Kidney epithelial cell (primary cell): ENCODE measurements around the gene TSSC4. TPM values are rescaled to one million over a fixed set of nuclear protein-coding genes. Genes with fewer than 3 reads are reported as not detected.

Experiments used
- DNase-seq: peaks from one replicate; pipeline ENCODE4 v3.0.0-alpha.2; 2010; ENCODE audit warnings: low read depth
- H3K27me3 ChIP-seq: 2 replicates; pipeline ENCODE4 v1.6.0; 2011; ENCODE audit warnings: low read length; ENCODE audit not compliant: control insufficient read depth, insufficient read depth
- H3K36me3 ChIP-seq: 2 replicates; pipeline ENCODE4 v1.5.1; 2011; ENCODE audit warnings: low read length; ENCODE audit not compliant: control insufficient read depth, insufficient read depth
- H3K4me3 ChIP-seq: 2 replicates; pipeline ENCODE4 v1.5.1; 2011; ENCODE audit warnings: low read depth, mild to moderate bottlenecking, control low read depth, low read length
- total RNA-seq: library from RNA; depleted of rRNA; stranded (reverse); fragments of >200 nt; gene quantifications from 2 replicates; pipeline ENCODE4 v1.2.3, GENCODE V29; 2015
- TF ChIP-seq, protein P1 (sequence below): IDR thresholded peaks from 2 replicates; pipeline ENCODE4 v1.5.1; 2011; ENCODE audit warnings: mild to moderate bottlenecking, moderate library complexity, low read length, control low read depth, inconsistent platforms; ENCODE audit not compliant: insufficient read depth, poor library complexity, severe bottlenecking

Gene TSSC4
- total RNA-seq, 1 donor from 2014 or later = 62.0 TPM

DNA sequence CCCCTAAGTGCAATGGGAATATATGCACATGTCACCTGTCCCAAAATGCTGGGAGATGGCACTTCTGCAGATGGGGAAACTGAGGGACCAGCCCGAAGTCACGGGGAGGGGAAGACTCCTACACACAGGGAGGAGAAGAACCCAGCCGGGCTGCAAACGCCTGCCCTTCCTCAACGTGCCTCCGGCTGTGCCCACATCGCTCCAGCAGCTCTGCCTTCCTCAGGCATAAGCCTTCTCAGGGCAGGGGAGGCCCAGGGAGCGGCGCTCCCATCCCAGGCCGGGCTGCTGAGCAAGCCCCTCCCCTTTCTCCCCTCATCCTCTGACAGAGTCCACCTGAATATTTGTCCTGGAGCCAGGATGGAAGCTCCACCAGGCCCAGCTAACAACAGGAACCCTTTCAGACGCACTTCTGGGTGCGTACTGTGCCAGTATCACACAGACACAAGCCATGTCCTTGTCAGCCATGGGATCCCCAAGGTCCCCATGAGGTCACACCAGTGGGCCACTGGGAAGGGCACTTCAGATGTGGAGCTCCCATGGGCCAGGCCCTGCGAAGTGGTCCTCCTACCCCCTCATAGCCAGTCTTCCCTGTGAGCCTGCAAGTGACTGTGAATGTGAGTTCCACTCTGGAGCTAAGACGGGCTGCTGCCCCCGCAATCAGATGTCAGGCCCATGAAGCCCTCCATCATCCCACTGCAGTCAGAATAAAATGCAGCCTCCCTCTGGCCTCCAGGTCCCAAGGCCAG lies 25.9 kb upstream of the TSSC4 start:
- Histone ChIP-seq H3K4me3 (no peak overlapping the region), H3K36me3 (no peaks in the 10 kb centered on the region), H3K27me3 (no peaks in the 10 kb centered on the region)
- no peak for DNase-seq
- TF ChIP-seq, protein P1, sequence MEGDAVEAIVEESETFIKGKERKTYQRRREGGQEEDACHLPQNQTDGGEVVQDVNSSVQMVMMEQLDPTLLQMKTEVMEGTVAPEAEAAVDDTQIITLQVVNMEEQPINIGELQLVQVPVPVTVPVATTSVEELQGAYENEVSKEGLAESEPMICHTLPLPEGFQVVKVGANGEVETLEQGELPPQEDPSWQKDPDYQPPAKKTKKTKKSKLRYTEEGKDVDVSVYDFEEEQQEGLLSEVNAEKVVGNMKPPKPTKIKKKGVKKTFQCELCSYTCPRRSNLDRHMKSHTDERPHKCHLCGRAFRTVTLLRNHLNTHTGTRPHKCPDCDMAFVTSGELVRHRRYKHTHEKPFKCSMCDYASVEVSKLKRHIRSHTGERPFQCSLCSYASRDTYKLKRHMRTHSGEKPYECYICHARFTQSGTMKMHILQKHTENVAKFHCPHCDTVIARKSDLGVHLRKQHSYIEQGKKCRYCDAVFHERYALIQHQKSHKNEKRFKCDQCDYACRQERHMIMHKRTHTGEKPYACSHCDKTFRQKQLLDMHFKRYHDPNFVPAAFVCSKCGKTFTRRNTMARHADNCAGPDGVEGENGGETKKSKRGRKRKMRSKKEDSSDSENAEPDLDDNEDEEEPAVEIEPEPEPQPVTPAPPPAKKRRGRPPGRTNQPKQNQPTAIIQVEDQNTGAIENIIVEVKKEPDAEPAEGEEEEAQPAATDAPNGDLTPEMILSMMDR = no peak

DNA sequence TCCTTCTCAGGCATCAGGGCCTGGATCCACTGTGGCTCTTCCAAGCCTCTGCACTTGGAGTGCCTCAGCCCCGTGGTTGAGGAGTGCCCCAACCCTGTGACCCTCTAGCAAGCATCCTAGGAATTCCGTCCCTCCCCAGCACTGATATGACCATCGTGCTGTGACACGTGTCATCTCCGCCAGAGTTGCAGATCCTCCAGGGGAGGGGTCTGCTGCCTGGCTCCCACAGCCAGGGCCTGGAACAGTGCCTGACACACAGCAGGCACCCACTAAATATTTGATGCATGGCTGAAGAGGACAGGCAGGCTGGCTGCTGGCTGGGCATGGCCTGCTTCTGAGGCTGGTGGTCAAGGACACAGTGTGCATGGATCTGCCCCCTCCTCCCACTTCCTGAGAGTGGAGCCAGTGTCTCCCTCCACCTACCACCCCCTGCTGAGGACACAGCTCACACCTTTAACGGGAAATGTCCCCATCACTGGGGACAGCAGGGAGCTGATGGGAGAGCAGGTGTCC lies 25.2 kb upstream of the TSSC4 start:
- DNase-seq = no peak
- no peaks in the 10 kb centered on the region for H3K27me3 ChIP-seq
- H3K4me3 ChIP-seq = no peak overlapping the region
- TF ChIP-seq, protein P1 = no peak
- no peaks in the 10 kb centered on the region for H3K36me3 ChIP-seq

DNA sequence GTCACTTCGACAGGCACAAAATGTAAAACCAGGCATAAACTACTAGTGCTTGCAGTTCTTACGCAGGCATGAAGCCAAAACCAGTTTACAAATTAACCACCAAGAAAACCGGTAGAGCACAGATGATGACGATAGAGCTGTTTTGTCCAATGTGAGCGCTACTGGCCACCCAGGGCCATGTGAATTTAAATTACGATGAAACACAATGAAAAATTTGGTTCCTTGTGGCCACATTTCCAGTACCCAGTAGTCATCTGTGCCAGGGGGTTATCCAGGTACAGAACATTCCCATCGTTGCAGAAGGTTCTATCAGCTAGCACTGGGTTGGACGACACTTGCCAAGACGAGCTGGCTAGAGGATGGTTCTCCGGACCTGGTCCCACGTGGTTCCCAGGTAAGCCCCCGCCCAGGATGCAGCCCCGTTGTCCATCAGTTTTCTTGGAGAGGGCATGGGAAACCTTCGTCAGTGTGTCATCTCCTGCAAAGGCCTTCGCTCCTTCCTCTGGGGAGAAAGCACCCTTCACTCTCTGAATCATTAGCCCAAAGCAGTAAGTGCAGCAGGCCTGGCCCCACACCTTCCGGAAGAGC lies 24.5 kb upstream of the TSSC4 start:
- Histone ChIP-seq H3K27me3 (no peaks in the 10 kb centered on the region), H3K36me3 (no peaks in the 10 kb centered on the region), H3K4me3 (no peak overlapping the region)
- peak; percentile 43 for DNase-seq
- TF ChIP-seq, protein P1 = no peak

DNA sequence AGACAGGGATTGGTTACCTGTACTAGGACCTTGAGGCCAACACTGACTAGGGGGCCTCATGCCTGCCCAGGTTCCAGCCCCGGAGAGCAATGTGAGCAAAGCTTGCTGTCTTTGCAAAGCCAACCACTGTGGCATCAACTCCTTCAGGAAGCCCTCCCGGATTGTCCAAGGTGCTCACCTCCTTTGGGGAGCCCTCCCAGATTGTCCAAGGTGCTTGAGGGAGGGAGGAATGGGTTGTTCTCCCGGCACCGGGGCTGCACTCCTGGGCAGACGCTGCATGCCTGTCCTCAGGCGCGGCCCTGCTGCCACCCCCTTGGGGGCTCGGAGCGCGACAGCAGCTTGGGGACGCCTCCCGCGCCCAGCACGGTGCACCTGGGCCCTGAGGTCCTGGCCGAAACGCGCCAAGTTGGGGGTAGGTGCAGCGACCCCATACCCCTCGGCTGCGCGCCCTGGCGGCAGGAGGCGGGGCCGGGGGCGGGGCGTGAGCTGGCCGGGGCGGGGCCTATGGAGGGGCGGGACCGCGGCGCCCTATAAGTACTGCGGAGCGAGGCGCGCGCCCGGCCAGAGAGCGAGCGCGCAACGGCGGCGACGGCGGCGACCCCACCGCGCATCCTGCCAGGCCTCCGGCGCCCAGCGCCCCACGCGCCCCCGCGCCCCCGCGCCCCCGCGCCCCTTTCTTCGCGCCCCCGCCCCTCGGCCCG lies 23.6 kb upstream of the TSSC4 start, which contains the start of gene CD81:
TSS of gene CD81 (plus strand) at position 560 of the 701 bp plus-strand sequence. CDS start 240 bp downstream, outside the sequence.
- Histone ChIP-seq H3K4me3 (peak within 1 kb of the TSS; percentile 92), H3K27me3 (no peaks in the 10 kb centered on the region), H3K36me3 (no peaks in the 10 kb centered on the region)
- DNase-seq = no peak
- TF ChIP-seq, protein P1 = no peak

DNA sequence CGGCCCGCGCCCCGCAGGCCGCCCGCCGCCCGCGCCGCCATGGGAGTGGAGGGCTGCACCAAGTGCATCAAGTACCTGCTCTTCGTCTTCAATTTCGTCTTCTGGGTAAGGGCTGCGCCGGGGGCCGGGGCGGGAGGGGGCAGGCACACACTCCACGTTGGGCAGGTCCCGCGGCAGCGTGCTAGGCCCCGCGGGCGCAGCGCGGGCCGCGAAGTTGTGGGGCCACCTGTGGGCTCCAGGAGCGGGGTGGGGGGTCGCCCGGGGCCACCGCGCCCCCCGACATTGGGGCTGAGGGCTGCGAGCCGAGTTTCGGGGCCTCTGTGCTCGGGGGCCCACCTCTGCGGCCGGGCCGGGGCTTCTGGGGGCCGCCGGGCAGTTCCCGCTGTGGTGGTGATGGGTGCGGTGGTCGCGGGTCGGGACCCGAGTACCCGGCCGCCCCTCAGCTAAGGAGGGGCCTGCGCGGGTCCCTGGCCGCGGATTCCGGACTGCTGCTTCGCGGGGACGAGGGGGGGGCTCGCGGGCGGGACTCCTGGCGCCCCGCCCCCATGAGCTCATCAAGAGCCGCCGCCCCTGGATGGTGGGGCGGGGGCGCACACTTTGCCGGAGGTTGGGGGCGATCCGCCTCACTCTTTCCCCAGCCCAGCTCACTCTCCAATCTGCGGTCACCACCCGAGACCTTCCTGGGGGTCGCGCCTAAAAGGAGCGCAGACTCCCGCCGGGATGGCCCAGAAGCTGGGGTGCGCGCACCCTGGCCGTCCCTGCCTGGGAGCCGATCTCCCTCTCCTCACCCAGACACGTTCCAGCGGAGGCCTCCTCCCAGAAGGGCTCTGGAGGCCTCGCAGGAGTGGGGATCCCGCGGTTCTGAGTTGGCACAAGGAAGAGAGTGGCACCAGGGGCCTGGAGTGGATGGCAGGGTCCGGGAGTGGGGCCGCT lies 22.8 kb upstream of the TSSC4 start:
- no peaks in the 10 kb centered on the region for H3K27me3 ChIP-seq
- DNase-seq = no peak

More for the DNA sequence above, 22.8 kb upstream of the TSSC4 start:
- TF ChIP-seq, protein P1 = no peak
- no peaks in the 10 kb centered on the region for H3K36me3 ChIP-seq
- H3K4me3 ChIP-seq = peak overlapping the region; percentile 92
